OCI-M2 (cell line): ENCODE results near the gene KRTAP20-4.

ENCODE experiments used
- DNase-seq: peaks from one replicate; lab custom pipeline; 2025; ENCODE audit not compliant: unreplicated experiment; lab: John Stamatoyannopoulos, UW

The KRTAP20-4 gene

DNA sequence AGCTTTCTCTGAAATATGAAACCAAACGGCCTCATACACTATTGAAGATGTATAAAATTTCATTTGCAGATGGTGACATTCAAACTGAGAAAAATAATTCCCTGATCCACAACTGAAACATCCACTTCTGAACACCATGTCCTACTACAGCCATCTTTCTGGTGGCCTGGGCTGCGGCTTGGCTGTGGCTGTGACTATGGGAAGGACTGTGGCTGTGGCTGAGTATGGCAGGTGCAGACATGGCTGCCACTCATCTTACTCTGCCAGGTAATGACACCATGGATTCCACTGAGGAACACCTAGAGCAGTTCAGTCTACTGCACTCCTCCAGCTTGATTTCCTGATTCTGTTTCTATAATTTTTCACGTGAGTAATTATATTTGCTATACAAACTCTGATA, at the start of gene KRTAP20-4:
Gene KRTAP20-4, plus strand, starts transcription at position 106 of the 400 bp plus-strand sequence.
- DNase-seq, result no peak

DNA sequence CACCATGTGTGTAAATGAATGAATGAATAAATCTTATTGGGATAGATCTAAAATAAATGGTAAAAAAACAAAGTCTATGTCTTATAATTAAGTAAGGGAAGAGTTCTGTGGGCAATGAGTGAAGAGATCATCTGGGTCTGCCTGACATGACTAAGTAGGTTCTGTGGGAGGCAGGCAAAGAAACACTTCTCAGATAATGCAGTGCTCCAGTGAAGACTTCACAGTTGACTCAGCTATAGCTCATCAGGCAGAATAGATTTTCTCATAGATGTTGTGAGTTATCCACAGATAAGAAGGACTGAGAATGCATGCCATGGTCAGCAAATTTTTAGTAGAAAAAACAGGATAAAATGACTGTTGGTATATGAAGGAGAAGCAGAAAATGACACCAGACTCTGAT, 42.7 kb upstream of the KRTAP20-4 start:
- DNase-seq, result no peak

DNA sequence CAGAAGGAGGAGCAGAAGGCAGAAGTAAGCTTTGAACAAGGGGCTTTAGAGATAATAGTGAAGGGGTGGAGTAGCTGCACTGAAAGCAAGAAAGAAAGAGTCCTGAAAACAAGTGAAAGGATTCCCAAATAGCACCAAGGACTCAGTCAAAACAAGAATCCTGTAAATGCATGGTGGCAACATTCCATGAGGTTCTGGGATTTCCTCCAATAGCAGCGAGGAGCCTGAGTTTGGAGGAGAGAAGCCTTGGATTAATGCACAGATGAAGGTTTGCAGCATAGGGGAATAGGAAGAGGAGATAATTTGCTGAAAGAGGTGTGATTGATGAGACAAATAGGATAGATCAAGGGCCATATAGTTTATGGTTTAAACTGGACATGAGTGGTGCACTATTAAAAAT, 41.1 kb upstream of the KRTAP20-4 start:
- no peak for DNase-seq

DNA sequence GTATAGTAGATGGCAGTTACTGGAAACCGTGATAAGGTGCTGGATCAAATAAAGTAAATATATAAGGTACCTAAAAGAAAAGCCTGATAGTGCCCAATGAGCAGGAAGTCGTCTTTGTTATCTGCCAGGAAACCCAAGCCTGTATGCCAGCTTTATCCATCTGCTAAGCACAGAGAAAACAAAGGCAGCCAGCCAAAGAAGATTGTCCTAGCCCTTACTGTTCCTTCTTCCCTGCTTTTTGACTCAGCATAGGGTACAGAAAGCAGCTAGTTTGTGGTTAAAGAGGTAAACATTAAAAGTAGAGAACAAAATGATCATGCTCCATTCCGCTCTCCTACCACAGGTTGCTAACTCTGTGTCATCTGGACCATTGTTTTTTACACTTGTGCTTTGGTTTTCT, 40.3 kb upstream of the KRTAP20-4 start:
- no peak for DNase-seq

DNA sequence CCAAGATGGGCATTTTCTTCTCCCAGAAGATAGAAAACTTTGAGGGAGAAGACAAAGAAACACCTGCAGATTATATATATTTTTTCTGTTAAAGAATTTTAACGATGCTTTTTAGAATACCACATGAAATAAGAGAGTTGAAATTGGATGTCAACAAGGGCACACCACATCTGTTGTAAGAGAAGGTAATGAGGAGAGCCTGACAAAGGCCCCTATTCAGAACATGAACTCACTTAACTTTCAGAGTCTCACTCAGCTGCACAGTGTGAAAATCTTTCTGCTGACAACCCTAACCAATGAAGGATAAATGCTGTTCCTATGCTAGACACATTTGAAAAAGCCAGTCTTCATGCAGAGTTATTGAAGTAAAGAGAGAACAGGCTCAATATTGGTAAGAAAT, 37.6 kb upstream of the KRTAP20-4 start:
- DNase-seq, result no peak

DNA sequence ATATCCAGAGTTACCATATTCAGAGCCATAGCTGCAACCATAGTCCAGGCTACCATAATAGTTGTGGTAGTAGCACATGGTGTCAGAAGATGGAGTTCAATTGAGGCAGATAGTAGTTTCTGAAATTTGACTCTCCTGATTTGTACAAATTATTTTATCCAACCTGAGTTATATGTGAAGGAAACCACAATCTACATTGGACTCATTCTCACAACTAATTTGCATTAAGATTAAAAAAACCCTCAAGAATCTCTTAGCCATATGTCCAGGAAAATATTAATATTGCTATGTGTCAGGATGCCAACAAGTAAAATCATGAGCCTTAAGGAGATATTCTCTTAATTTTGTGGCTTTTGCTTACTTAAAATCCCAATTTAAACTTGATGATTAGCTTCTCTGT, 30.1 kb upstream of the KRTAP20-4 start, which contains the start of gene KRTAP22-2:
Gene KRTAP22-2, minus strand, starts transcription at position 101 of the 400 bp plus-strand sequence.
- no peak for DNase-seq

DNA sequence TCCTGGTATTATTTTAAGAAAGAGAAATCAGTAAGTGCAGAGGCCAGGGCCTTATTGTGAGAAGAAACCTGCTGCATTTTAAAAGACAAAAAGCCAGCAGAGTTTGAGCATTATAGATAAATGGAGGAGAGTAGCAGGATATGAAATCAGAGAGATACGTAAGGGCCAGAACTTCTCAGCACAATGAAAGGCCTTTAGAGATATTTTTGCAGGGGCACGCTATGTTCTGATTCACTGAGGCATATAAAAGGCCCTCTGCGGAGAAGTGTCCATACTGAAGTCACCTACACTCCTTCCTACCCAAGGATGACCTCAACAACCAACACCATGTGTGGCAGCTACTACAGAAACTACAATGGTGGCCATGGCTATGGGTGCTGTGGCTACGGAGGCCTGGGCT, 28.3 kb upstream of the KRTAP20-4 start, which contains the start of gene KRTAP6-3:
Gene KRTAP6-3, plus strand, starts transcription at position 301 of the 400 bp plus-strand sequence. Its CDS starts 6 bp downstream, at position 307.
- DNase-seq, result no peak

DNA sequence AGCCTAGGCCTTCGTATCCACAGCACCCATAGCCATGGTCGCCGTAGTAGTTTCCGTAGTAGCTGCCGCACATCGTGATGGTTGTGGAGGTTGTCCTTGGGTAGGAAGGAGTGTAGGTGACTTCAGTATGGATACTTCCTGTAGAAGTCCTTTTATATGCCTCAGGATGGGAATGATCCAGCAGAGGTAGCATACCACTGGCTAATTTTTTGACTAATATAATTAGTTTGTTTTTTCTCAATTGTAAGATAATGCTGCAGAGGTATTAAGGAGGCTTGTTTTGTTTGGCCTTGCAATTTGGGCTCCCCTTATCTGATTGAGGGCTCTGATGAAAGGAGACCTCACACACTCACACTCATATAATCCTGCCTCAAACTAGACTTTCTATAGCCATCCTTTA, 21.6 kb upstream of the KRTAP20-4 start, which contains the start of gene KRTAP6-2:
Gene KRTAP6-2, minus strand, starts transcription at position 101 of the 400 bp plus-strand sequence. Its CDS starts 28 bp downstream, at position 73.
- no peak for DNase-seq

DNA sequence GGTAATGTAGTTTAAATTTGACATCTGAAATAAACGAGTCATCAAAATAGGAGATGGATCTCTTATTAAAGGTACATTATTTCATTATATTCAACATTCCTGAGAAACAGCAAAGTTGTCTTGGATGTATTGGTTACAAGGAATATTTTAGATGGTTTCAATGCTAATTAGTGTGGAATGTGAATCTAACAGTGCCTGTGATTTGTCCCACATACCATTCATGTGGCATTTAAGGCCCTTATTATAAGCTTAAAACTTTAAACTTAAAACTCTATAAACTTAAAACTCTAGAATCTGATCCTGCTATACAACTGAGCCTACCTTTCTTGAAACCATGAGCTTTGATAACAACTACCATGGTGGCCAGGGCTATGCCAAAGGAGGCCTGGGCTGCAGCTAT, 19.6 kb upstream of the KRTAP20-4 start, which contains the start of gene KRTAP22-1:
Gene KRTAP22-1, plus strand, starts transcription at position 301 of the 400 bp plus-strand sequence.
- DNase-seq, result no peak

DNA sequence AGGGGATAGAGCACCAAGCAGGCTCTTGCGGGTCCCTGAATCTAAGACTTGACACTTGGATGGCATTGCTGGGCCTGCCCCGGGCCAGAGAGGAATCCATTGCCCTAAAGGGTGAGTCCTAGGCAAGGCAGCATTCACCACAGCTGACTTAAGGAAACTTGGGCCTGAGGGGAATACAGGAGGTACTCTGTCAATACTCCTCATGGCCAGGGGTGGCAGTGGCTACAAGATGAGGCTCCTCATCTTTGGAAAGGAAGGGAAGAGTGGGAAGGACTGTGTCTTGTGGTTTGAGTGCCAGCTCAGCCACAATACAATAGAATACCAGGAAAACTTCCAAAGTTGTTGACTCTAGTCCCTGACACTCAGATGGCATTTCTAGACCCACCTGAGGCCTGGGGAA, 14.5 kb upstream of the KRTAP20-4 start:
- no peak for DNase-seq

DNA sequence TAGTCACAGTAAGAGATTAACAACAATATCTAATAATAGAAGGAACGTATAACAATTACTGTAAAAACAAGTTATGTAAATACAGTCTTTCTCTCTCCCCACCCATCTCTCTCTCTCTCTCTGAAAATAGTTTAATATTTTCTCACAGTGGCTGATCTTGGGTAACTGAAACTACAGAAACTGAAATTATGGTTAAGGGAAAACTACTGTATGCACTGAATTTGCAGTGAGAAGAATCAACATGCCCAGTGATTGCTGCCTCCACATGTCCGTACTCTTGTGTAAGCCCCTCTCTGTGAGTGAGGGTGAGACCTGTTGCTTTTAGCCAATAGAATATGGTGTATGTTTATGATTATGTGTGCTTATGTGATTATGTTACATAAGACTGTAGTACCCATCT, 8.3 kb upstream of the KRTAP20-4 start:
- DNase-seq, result no peak

DNA sequence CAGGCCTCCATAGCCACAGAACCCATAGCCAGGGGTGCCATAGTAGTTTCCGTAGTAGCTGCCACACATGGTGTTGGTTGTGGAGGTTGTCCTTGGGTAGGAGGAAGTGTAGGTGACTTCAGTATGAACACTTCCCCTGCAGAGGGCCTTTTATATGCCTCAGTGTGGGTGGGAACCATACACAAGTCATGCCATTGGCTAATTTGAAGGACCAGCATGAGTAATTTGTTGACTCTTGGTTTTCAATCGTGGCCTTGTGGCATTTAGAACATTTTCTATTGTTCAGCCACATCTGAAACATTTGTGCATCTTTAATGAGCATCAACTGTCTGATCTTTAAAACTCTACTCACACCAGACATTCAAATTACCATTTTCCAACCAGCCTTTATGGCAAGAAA, 6.6 kb upstream of the KRTAP20-4 start, which contains the start of gene KRTAP6-1:
Gene KRTAP6-1, minus strand, starts transcription at position 95 of the 400 bp plus-strand sequence. Its CDS starts 26 bp downstream, at position 69.
- DNase-seq, result no peak

DNA sequence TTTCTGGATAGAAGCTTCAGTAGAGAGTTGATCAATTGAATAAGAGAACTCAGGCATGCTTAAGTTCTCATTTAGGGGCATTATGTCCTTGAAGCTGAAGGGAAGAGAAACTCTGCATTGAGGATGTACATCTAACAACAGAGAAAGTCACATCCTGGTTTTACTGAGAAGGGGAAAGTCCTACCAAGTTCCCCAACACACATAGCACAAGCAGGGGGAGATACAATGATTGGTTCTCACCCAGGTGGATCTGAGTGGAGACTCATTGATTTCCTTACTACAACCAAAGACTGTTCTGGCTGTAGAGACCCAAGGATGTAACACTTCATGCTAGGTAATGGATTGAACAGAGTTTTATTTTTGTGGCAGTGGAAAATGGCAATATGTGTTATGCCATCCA, 5.2 kb upstream of the KRTAP20-4 start:
- no peak for DNase-seq

DNA sequence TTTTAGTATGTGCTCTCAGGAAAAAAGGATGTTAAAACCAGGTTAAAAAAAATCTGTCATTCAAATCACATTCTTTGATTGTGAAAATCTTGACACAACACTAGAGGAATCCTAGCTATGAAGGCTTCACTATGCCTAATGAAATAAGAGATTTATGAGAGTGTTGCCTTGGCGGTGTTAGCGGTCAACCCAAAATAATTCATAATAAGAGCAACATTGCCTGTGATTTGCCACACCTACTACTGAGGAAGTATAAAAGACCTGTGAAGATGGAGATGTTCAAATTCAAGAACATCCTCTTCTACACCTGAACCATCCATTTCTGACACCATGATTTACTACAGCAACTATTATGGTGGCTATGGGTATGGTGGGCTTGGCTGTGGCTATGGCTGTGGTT, 4.3 kb upstream of the KRTAP20-4 start, which contains the start of gene KRTAP20-1:
Gene KRTAP20-1, plus strand, starts transcription at position 301 of the 400 bp plus-strand sequence. Its CDS starts 30 bp downstream, at position 331.
- DNase-seq, result no peak

DNA sequence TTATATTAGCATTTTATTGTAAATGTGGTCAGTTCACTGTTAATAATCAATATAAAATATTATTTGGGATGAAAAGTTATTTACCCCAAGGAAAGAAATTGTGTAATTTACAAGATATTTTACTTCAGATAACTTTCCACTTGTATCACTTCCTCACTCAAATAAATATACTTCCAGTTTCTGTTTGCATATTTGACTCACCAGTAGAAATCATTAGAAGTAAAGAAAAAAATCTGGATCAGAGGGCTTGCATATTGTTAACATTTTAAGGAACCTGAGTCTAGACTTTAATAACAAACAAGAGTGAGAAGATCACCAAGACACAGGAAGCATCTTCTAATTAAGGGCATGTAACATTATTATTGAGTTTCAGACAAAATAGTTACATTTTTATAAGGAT, 347 bp upstream of the KRTAP20-4 start:
- no peak for DNase-seq

DNA sequence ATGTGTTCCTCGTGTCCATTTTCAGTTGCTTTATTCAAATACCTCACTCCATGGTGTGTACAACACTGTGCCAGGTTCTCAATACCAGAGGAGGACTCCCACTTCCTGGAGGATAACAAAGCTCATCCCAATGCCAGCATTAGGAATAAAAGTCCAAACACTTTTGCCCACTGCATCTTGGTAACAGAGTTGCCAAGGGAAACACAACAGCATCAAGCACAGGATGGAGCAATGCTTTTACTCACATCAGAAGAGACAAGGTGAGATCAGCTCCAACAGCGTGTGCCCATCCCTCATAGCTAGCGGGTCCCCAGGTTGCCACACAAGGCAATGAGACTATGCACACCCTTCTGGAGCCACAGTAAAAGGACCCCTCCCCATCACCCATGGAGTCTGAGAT, 2.9 kb downstream of the KRTAP20-4 start:
- no peak for DNase-seq

DNA sequence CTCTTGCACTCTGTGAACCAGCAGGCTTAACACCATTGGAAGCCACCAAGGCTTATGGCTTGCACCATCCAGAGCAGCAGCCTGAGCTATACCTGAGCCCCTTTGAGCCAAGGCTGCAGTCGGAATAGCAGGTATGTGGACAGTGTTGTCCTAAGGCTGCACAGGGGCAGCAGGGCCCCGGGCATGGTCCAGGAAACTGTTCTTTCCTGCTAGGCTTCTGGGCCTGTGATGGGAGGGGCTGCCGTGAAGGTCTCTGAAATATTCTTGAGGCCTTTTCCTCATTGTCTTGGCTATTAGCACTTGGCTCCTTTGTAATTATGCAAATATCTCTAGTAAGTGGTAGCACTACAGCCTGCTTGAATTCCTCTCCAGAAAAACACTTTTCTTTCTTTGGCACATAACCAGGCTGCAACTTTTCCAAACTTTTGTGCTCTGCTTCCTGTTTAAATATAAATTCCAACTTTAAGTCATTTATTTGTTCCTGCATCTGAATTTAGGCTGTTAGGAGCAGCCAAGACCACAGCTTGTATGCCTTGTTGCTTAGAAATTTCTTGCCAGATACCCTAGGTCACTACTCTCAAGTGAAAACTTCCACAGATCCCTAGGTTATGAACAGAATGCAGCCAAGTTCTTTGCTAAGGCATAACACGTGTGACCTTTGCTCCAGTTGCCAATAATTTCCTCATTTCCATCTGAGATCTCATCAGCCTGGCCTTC, 5.2 kb downstream of the KRTAP20-4 start:
- DNase-seq, result no peak

DNA sequence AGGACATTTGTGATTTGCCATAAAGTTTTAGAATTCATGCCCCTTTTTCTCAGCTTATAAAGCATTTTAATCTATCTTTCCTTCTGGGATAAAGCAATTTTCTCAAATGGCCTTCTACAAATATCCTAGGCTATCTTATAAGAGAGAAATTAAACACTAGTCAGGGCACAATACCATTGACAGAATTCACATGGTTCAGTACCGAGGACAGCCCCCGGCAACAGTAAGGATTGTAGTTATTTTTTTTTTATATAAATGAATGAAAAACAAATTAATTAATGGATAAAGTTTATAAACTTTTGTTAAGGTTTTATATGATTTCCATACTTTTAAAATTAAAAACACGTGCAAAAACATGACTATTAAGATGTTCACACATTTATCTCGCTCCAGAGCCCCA, 7.7 kb downstream of the KRTAP20-4 start:
- DNase-seq, result no peak

DNA sequence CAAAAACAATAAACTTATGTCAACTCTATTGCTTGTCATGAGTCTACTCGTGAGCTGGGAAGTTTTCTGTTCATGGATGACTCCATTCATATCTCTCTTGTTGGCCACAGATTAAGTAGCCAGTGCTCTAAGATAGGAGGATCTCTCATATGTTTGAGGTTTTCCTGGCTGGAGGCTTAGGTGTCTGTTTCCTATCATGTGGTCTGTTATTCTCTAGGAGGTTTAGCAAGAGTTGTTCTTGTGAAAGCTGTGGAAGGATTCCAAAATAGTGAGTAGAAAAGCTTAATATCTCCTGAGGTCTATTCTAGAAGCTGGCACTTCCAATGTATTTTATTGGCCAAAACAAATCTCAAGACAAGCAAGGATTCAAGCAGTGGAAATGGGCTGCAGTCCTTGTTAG, 8.8 kb downstream of the KRTAP20-4 start:
- no peak for DNase-seq

DNA sequence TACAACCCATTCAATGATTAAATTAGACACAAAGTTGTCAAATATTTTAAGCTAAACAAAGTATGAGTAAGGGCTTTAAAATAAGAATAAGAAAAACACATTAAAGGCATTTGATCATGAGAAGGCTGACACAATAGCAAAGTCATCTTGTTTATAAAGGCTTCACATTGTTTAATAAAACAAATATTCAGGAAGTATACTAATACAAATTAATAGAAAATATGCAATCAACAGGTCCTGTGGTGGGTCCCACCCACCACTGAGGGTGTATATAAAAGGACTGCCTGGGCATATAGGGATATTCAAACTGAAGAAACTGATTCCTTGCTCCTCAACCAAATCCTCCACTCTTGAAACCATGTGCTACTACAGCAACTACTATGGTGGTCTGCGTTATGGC, 14.5 kb downstream of the KRTAP20-4 start, which contains the start of gene KRTAP20-2:
Gene KRTAP20-2, plus strand, starts transcription at position 301 of the 400 bp plus-strand sequence. Its CDS starts 58 bp downstream, at position 359.
- DNase-seq, result no peak

DNA sequence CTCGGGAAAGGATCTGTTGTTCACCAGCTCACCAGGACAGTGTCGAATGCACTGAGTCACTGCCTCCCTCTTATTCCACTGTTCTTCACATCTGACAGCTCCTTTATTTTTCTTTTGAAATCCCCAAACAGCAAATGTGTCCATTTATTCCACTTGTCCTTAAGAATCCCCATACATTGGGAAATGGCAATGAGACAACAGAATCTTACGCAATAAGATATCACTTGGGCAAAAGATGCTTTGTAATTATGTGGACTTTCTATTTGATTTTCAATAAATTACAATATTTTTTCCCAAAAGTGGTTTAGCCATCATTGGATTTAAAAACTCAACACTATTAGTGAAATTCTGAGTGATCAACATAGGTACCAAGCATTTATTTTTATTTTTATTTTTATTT, 18.3 kb downstream of the KRTAP20-4 start:
- no peak for DNase-seq

DNA sequence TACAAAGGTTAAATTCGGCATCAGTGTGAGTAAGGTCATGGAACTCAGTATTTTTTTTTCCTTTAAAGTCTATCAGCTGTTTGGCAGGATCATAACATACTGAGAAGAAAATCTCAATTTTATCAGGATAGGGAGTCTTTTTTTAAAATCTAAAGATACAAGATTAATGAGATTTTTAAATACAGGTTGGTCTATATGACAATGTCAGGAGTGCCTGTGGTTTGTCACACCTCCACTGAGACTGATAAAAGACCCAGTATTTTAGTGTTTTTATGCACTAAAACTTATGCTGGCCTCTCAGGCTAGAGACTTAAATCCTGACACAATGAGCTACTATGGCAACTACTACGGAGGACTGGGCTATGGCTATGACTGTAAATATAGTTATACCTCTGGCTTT, 22.1 kb downstream of the KRTAP20-4 start, which contains the start of gene KRTAP20-3:
Gene KRTAP20-3, plus strand, starts transcription at position 301 of the 400 bp plus-strand sequence.
- no peak for DNase-seq
